Measurements from ENCODE around the gene MYL2.
"Not testable (repeated sequence)": the region's sequence is repeated elsewhere in the genome, so short reads cannot be mapped to it uniquely, and the experiment has no call there.

Gene MYL2, protein sequence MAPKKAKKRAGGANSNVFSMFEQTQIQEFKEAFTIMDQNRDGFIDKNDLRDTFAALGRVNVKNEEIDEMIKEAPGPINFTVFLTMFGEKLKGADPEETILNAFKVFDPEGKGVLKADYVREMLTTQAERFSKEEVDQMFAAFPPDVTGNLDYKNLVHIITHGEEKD

DNA sequence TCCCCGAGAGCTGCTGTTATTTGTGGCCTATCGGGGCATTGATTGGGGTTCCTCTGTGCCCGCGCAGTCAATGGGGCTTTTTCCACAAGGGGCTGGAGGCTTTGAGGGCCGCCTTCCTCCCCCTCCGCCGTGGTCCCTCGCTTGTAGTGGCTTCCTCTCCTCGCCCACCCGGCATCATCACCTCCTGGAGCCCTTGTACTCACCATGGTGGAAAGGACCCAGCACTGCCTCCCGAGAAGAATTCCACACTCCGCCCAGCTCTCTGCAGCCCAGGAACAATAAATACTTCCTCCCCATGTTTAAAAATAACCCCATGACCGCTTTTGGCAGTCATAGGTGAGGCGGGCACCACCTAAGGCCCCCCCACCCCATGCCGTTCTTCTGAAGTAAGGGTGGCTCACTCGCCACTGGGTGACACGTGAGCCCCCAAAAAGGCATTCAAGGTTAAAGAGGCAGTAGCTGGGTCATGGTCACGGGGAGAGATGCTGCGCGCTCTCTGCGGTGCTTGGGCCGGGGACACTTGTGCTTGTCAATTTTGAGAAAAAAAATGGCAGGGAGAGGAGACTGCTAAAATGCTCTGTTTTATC lies at the start of gene MYL2:
Gene MYL2 (minus strand): TSS at position 256 of the 587 bp plus-strand sequence. CDS start 50 bp downstream, at position 206.
- DNase-seq: no peak

DNA sequence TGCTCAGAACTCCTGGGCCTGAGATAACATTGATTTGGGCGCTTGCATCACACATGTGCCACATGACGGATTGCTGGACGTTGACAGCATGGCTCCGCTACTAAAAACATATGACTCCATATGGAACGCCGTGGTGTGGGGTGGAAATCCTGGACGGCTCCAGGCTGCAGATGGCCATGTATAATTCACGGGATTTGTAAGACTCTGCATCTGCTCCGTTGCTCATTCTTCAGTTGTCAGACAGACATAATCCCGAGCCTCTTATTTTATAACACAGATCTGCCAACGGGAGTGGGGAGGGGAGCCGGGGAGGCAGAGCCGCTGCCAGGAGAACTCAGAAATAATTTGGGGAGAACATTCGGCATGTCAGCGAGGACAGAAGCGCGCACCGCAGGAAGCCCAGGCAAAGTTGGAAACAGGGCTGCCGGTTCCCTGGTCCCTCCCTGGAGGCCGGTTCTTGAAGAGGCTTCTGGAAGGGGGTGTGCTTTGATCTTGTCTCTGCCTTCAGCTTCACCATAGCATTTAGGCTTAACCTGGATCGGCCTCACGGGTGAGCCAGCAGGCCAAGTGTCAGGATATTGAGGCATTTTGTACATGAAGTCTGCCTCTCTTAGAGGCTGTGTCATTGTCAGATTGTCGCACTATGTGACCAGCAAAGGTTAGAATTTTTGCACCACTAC lies 45.8 kb upstream of the MYL2 start:
- no peak for DNase-seq

DNA sequence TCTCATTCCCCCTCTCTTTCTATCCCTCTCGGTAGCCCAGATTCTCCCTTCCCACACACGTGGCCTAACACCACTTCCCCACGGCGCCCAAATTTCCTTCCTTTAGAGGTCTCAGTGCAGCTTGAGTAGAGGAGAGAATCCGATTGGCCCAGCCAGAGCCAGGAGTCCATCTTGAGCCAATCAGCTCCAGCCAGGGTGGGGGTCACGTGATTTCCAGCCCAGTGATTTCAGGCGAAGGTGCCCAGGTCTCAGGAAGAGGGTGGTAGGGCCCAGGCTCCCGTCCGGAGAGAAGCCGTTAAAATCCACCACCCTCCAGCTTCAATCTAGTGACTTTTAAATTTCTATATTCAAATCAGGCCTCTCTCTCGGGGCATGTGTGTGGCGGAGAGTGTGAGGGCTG lies 45.2 kb upstream of the MYL2 start:
- DNase-seq: no peak

DNA sequence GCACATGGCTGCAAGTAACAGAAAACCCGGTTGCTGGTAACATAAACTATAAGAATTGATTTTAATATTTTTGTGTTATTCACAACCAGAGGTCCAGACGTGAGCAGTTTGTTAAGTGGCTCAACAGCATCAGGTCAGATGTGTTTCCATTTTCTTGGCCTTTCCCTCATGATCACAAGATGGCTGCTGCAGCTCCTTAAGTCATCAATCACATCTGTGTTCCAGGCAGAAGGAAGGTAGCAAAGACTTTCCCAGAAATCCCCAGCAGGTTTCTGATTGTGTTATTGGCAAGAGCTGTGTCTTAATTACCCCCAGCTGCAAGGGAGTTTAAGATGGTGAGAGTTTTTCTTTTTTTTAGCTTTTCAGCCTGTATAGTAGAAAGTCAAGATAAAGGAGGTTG lies 40.4 kb upstream of the MYL2 start:
- no peak for DNase-seq

DNA sequence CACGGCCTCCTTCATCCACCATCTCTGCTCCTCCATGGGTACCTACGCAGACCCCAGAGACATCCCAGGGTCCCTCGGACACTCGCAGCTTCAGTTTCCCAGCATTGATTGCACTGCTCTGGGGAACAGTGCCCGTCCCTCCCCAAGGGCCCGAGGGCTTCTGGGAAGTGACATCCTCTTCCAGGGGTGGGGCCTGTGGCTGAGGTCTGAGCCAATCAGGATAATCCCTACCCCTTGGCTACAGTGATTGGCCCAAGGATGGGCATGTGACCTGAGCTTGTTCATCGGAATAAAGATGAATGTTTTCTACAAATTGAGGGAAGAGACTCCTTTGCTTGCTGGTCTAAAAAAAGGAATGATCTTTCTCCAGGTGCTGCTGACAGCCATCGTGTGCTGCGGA lies 37.3 kb upstream of the MYL2 start:
- DNase-seq: no peak

DNA sequence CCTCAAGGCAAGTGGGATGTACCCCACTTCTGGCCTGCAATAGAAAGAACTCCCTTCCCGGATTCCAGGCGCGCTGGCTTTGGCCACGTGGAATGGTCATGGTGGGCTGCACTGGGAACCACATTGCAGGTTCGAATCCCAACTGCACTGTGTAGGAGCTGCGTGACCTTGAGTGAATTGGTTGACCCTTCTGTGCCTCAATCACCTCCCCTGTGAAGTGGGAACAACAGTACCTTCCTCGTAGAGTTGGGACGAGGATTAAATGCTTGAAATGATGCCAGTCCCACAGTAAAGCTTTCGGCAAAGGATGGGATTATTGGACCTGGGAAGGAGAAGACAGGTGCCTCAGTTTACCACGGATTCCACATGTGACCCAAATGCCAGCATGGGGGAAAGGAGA lies 36.8 kb upstream of the MYL2 start:
- no peak for DNase-seq

DNA sequence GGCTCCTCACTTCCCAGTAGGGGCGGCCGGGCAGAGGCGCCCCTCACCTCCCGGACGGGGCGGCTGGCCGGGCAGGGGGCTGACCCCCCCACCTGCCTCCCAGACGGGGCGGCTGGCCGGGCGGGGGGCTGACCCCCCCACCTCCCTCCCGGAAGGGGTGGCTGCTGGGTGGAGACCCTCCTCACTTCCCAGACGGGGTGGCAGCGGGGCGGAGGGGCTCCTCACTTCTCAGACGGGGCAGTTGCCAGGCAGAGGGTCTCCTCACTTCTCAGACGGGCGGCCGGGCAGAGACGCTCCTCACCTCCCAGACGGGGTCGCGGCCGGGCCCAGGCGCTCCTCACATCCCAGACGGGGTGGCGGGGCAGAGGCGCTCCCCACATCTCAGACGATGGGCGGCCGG lies 30.5 kb upstream of the MYL2 start:
- DNase-seq: not testable (repeated sequence)

DNA sequence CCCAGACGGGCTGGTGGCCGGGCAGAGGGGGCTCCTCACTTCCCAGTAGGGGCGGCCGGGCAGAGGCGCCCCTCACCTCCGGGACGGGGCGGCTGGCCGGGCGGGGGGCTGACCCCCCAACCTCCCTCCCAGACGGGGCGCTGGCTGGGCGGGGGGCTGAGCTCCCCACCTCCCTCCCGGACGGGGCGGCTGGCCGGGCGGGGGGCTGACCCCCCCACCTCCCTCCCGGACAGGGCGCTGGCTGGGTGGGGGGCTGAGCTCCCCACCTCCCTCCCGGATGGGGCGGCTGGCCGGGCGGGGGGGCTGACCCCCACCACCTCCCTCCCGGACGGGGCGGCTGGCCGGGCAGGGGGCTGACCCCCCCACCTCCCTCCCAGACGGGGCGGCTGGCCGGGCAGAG lies 30.1 kb upstream of the MYL2 start:
- DNase-seq: not testable (repeated sequence)

DNA sequence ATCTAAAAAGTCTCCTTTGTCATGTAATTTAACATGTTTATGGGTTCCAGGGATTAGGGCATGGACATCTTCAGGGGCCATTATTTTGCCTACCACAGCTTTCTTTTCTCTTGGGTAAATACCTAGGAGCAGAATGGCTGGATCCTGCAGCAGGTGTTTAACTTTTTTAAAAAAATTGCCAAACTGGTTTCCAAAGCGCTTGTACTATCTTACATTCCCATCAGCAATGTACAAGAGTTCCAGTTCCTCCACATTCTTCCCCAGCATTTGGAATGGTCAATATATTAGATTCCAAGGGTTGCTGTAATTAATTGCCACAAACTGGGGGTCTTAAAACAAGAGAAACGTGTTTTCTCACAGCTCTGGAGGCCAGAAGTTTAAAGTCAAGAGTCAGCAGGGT lies 27.7 kb upstream of the MYL2 start:
- no peak for DNase-seq

DNA sequence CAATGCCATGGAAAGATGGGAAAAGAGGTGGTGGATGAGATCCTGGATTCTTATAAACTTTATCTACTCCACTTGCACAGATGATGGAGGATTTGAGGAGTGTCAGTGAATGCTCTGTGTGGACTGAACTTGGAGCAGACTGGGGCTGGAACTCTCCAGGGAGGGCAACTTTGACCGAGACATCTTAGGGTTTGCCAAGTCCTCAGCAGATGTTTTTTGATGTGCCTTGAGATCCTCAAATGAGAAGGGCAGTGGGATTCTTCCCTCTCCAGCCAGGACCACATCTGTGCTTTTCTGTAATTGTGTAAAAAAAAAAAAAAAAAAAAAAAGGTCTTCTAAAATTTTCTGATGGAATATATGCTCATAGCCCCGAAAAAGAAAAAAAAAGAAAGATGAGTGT lies 23.0 kb upstream of the MYL2 start:
- DNase-seq: no peak

DNA sequence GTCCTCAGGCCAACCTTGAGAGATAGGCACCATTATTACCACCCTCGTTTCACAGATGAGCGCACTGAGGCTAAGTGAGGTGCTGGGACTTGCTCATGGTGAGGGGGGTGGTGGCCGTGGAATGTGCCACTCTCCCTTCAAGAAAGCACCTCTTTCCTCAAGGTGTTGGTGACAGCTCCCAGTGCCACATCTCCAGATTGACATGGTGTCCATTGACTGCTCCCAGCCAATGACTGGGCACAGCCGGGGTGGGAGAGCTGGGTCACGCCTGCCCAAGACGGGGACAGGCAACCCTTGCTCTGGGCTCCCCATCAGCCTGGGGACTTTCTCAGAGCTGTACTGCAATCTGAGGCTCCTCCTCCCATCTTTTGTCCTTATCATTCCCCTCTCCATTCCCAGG lies 21.0 kb upstream of the MYL2 start:
- DNase-seq: no peak

DNA sequence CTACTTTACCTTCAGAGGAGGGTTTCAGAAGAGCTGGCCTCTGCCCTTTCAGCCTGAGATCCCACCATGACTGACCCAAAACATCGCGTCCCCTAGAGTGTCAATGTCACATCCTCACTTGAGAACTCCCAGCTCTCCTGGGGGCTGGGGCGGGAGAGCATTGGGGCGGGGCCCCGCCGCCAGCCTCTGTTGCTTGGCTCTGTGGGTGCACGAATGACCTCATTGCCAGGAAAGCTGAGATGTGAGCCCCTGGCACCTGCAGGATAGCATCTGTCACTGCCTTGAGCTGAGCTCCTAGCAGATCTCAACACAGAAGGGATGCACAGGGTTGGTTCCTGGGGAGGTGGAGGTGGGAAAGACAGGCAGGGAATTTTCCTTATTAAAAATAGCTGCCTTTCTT lies 20.6 kb upstream of the MYL2 start:
- no peak for DNase-seq

DNA sequence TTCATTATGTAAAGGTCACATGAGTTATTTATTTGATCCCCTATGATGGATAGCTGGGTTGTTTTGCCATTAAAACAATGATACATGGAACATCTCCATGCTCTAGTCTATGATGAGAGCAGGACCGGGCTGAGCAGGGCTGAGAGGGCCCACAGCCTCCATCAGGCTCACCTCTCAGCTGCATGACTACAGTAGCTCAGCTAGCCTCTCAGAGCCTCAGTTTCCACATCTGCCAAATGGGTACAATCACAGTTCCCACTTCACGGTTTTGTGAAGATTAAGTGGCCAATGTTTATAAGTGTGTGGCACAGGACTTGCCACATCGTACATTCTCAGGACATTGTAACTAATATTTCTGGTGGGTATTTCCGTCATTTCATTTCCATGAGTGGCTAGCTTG lies 19.9 kb upstream of the MYL2 start:
- no peak for DNase-seq

DNA sequence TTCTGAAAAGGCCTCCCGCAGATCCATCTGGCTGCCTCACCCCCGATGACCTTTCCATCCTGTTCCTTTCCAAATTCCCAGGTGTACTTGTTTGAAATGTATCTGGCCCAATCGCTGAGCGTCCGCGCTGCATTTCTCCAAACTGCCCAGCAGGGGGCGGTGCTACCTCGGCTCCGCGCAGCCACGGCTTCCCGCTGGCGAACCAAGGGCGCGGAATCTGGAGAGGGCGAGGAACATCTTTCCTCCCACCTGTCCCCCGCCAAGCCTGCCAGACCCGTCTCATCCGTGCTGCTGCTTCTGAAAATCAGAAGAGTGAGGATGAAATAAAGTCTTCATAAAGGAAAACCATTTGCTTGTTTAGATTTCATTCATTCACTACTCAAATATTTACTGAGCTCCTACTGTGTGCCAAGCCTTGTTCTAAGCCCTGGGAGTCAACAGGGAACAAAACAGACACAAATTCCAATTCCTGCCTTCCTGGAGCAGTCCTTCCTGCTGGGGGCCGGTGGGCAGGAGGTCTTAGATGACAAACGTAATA lies 16.8 kb upstream of the MYL2 start:
- peak; percentile 24 for DNase-seq

DNA sequence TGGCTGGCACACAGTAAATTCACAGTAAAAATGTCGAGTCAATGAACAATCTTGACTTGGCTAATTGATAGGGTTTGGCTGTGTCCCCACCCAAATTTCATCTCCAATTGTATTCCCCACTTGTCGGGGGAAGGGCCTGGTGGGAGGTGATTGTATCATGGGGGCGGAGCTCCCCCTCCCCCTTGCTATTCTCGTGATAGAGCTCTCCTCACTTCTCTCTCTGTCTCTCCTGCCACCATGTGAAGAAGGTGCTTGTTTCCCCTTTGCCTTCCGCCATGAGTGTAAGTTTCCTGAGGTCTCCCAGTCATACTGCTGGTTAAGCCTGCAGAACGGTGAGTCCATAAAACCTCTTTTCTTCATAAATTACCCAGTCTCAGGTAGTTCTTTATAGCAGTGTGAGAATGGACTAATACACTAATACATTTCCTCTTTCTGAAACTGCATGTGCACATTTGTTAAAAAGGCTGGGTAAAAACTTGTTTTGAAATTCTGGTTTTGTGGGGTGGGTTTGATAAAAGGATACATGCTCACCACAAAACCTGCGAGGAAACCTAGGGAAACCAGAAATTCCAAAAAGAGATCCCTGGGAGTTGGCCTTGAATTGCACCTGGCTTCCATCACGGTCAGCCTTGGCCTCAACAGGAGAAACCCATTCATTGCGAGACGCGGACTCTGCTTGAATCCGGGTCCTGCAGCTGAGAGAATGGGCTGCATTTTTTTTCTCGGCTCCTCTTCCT lies 16.2 kb upstream of the MYL2 start:
- DNase-seq: no peak

DNA sequence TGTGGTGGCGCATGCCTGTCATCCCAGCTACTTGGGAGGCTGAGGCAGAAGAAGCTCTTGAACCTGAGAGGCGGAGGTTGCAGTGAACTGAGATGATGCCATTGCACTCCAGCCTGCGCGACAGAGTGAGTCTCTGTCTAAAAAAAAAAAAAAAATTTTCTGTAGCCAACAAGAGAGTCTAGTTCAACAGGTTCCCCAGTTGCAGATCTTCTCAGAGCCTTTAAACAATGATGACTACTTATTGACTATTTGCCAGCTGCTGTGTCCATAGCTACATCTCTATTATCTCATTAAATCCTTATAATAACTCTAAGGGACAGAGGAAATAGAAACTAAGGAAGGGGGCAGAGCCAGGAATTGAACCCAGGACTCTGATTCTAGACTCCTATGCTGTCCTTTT lies 15.2 kb upstream of the MYL2 start:
- DNase-seq: no peak

DNA sequence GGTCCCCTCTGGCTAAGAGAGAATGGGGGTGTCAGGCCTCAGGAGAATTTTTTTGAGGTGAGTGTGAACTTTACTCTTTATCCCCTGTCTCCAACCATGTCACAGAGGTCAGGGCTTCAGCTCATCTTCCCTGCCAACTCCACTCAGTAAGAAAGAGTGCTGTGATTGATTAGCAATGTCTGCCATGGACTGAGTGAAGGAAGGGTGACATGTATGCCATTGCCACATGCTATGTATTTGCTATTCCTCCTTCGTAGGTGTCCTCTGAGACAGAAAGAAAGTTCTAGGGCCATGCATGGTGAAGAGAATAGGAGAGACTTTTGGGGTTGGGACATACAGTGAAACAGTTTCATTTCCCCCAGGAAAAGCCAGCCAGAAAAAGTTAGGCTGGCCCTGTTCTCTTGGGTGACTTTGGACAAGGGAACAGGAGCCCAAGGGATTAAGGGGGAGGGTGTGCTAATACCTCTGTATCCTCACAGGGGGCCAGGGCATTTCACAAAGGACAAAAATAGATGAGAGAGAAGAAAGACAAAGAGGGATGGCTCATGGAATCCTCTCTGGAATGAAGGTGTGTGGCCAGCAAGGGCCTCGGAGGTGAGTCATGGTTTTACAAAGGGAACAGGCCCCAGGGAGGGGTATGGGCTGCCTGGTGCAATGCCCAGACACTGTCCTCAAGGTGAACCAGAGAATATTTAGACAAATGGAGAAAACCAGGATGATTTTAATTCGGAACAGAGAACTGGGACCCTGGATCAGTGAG lies 13.9 kb upstream of the MYL2 start:
- DNase-seq: no peak

DNA sequence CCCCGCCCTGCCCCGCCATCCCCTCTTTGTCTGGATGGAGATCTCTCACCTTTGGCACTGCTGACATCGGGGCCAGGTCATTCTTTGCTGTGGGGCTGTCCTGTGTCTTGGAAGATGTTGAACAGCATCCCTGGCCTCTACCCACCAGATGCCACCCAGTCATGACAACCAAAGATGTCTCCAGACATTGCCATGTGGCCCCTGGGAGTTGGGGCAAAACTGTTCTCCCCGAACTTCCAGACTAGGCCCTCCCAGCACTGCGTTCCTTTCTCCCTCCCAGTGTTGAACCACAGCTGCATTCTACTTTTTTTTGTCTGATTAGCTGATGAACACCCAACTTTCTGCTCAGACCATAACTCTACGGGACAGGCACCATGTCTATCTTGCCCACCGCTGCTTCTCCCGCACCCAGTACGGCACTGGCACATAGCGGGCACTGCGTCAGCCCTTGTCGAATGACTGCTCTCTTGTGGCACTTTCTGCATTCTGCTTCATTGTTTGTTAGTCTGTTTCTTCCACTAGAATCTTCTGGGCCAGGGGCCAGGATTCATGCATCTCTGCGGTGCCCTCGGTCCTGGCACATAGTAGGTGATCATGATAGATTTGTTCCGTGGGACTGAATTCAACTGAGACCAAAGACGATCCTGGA lies 13.1 kb upstream of the MYL2 start:
- DNase-seq: no peak

DNA sequence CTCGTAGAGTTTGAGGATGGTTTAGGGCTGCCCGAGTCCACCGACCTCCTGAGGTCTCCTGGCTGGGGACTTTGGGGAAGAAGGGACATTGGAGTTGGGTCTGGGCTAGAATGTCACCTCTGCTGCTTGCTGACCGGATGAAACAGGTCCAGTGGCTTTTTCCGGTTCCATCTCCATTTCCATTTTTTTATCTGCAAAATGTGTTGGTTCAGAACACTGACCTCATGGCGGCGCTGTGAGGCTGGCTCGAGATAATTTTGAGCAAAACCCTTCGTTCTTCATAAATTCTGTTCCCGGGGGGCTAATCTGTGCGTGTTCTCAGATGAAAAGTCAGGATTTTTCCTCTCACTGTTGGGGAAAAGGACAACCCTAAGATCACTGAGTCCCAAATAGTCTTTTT lies 11.7 kb upstream of the MYL2 start:
- DNase-seq: no peak

DNA sequence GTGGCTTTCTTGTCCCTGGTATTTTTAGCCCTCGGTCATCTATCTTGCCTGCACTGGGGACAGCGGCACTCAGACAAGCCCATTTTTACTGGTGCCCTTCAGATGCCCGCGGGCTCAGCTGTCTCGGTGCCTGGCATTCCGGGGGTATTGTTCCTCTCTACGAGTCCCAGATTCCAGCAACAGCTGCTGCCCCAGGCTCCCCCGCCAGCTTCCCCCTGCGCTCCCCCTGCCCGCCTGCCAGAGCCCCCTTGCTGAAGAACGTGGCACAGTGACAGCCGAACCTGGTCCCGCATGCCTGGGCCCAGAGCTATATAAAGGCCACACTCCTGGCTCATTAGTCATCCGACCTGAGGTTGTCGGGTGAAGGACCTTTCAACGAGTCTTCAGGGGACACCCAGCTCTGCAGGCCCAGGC lies 10.9 kb upstream of the MYL2 start:
- DNase-seq: no peak

DNA sequence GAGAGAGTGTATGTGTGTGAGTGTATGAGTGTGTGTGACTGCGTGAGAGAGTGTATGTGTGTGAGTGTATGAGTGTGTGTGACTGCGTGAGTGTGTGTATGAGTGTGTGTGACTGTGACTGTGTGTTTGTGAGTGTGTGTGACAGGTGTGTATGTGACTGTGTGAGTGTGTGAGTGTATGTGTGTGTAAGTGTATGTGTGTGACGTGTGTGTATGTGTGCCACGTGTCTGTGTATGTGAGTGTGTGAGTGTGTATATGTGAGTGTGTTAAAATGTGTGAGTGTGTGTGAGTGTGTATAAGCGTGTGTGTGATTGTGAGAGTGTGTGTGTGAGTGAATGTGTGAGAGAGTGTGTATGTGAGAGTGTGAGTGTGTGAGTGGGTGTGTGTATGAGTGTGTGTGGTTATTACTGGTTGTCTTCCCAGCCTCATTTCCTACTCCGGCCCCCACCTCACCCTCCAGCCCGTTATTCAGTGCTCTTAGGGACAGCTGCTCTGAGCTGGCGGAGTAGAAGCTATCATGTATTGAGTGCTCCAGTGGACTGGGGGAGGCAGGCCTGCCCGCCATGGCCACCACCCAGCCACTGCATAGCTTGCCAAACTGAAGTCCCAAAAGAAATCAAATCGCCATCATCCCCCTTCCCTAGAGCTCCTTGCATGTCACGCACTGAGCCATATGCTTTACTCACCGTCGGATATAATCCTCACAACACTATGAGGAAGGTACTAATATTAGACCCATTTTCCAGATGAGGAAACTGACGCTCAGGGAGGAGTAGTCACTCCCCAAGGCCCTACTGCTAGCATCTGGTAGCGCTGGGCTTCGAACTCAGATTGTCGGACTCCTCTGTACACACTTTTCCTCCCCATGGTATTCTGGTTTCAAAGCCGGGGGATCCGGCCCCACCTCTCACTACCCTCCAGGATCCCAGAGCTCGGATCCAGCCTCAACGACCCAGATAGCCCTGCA lies 10.3 kb upstream of the MYL2 start:
- DNase-seq: no peak
